HG02623 (cell line): ENCODE measurements around the gene HNRNPCL1.
"Not testable (repeated sequence)": the region's sequence is repeated elsewhere in the genome, so short reads cannot be mapped to it uniquely, and the experiment has no call there.

Source experiments
- ATAC-seq: cut with Tn5 transposase; IDR thresholded peaks from one replicate; pipeline ENCODE4 v1.9.1; 2021; ENCODE audit warnings: moderate library complexity; ENCODE audit not compliant: unreplicated experiment

HNRNPCL1 gene

GRCh38 chr1:12848620-12849019 is at the start of gene HNRNPCL1:
Gene HNRNPCL1 (minus strand): TSS chr1:12848720. CDS start chr1:12848289, 431 bp downstream.
- ATAC-seq, result not testable (repeated sequence)

- ATAC-seq, result not testable (repeated sequence)
Observed at GRCh38 chr1:12898170-12898569, 49.6 kb upstream of the HNRNPCL1 start, which contains the start of gene PRAMEF10. Gene PRAMEF10 (minus strand): TSS chr1:12898270. CDS start chr1:12895847, 2,423 bp downstream.

GRCh38 chr1:12886101-12886500 is 37.6 kb upstream of the HNRNPCL1 start, which contains the start of gene PRAMEF4:
Gene PRAMEF4 (minus strand): TSS chr1:12886201. CDS start chr1:12883394, 2,807 bp downstream.
- ATAC-seq, result not testable (repeated sequence)

GRCh38 chr1:12878453-12878852 is 29.9 kb upstream of the HNRNPCL1 start:
- not testable (repeated sequence) for ATAC-seq

GRCh38 chr1:12863131-12863880 is 14.8 kb upstream of the HNRNPCL1 start:
- ATAC-seq, result not testable (repeated sequence)

GRCh38 chr1:12856786-12857185 is 8.3 kb upstream of the HNRNPCL1 start, which contains the start of gene PRAMEF2:
Gene PRAMEF2 (plus strand): TSS chr1:12857086. CDS start chr1:12859010, 1,924 bp downstream.
- not testable (repeated sequence) for ATAC-seq

GRCh38 chr1:12851779-12852178 is 3.3 kb upstream of the HNRNPCL1 start:
- ATAC-seq, result no peak

DNA sequence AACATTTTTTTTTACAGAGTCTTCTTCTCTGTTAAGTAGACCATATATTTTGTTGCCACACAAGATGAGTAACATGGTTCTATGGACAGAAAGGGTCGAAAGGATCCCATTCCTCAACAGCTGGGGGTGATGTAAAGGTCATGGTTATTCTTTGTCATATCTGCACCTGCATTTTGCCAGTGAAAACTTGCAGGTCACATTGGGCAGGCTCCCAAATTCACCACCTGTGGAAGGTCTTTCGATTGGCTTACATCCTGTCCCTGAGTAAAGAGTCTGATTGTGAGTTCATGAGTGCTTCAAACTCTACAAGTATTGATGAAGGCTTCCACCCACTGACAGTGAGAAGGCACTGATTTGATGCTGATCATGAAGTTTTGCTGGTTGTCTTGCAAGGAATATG is 15.3 kb downstream of the HNRNPCL1 start:
- ATAC-seq, result not testable (repeated sequence)

GRCh38 chr1:12831310-12831709 is 17.2 kb downstream of the HNRNPCL1 start, which contains the start of gene PRAMEF11:
Gene PRAMEF11 (minus strand): TSS chr1:12831410. CDS start chr1:12828789, 2,621 bp downstream.
- ATAC-seq, result not testable (repeated sequence)

- ATAC-seq, result not testable (repeated sequence)
Observed at GRCh38 chr1:12819061-12819460, 29.5 kb downstream of the HNRNPCL1 start.

DNA sequence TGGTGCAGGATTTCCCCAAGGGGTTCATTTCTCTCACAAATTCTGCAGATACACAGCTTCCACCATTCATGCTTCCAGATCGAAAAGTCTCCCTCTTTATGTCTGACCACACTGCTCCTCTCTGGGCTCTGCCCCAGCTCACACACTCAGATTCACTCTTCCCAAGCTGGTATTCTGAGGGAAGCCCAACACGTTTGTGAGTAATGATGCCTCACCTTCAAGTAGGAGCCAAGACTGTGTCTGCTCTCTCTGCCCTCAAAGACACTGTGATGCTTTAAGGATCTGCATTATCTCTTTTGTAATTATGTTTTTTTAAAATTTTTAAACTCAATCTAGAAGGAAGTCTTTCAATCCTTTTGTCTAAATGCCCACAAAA is 37.1 kb downstream of the HNRNPCL1 start:
- no peak for ATAC-seq

GRCh38 chr1:12810691-12811408 is 37.7 kb downstream of the HNRNPCL1 start:
- no peak for ATAC-seq

- ATAC-seq, result no peak
Observed at GRCh38 chr1:12809933-12810332, 38.6 kb downstream of the HNRNPCL1 start.

DNA sequence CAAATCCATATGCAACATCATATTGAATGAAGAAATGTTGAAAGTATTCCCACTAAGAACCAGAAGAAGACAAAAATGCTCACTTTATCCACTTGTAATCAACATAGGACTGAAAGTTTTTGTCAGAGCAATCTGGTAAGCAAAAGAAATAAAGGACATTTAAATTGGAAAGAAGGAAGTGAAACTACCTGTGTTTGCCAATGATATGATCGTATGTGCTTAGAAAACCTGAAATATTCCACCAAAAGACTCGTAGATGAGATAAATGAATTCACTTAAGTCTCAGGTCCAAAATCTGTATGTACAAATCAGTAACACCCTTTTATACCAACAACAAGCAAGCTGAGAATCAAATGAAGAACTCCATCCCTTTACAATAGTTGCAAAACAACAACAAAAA is 48.8 kb downstream of the HNRNPCL1 start:
- ATAC-seq, result no peak

- no peak for ATAC-seq
Observed at GRCh38 chr1:12798911-12799310, 49.6 kb downstream of the HNRNPCL1 start.
